ENCODE measurements around the gene CATSPER3.

The CATSPER3 gene

DNA sequence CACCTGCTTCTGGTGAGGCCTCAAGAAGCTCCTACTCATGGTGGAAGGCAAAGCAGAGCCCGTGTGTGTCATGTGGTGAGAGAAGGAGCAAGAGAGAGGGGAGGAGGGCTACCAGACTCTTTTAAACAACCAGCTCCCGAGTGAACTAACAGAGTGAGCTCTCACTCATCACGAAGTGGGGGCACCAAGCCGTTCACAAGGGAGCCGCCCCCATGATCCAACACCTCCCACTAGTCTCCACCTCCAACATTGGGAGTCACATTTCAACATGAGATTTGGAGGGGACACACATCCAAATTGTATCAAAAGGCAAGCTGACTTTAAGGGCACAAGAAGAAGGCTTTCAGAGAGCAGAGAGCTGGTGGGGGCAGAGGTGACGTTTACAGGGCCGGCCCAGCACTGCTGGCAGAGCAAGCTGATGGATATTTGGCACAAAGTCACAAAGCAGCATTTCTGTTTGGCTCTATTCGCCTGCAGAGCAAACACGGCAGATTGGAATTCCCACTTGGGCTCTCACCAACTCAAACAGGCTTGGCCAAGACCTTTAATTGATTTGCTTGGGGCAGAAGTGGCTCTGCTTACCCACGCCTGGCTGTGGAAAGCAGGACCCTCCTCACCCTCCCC, 46.4 kb downstream of the CATSPER3 start:
- DNase-seq (ENCODE audit: insufficient read length, low spot score) = no peak
- TF ChIP-seq, protein P1, sequence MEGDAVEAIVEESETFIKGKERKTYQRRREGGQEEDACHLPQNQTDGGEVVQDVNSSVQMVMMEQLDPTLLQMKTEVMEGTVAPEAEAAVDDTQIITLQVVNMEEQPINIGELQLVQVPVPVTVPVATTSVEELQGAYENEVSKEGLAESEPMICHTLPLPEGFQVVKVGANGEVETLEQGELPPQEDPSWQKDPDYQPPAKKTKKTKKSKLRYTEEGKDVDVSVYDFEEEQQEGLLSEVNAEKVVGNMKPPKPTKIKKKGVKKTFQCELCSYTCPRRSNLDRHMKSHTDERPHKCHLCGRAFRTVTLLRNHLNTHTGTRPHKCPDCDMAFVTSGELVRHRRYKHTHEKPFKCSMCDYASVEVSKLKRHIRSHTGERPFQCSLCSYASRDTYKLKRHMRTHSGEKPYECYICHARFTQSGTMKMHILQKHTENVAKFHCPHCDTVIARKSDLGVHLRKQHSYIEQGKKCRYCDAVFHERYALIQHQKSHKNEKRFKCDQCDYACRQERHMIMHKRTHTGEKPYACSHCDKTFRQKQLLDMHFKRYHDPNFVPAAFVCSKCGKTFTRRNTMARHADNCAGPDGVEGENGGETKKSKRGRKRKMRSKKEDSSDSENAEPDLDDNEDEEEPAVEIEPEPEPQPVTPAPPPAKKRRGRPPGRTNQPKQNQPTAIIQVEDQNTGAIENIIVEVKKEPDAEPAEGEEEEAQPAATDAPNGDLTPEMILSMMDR (IDR thresholded peaks at IDR 0.05; ENCODE audit: insufficient read depth, missing control alignments) = no peak
- no peak for FAIRE-seq

DNA sequence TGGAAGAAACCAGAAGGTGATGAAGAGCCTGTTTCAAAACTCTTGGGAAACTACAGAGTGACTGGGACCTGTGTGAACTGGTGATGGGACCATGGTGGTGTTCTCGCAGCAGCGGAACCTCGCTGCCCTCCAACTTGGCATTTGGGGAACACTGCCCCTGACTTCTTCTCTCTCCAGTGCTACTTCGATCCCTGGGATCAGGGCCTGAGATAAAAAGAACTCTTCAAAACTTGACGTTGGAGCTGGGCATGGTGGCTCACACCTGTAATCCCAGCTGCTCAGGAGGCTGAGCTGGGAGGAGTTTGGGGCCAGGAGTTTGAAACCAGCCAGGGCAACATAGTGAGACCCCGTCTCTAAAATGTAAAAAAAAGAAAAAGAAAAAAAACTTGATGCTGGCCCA, 48.2 kb downstream of the CATSPER3 start:
- DNase-seq (ENCODE audit: insufficient read length, low spot score) = no peak
- FAIRE-seq = no peak
- TF ChIP-seq, protein P1 (IDR thresholded peaks at IDR 0.05; ENCODE audit: insufficient read depth, missing control alignments) = no peak

GRCh38 chr5:135016861-135017290, 49.2 kb downstream of the CATSPER3 start:
- DNase-seq (ENCODE audit: insufficient read length, low spot score) (no peak), FAIRE-seq (no peak)
- TF ChIP-seq, protein P1 (IDR thresholded peaks at IDR 0.05; ENCODE audit: insufficient read depth, missing control alignments) = no peak

DNA sequence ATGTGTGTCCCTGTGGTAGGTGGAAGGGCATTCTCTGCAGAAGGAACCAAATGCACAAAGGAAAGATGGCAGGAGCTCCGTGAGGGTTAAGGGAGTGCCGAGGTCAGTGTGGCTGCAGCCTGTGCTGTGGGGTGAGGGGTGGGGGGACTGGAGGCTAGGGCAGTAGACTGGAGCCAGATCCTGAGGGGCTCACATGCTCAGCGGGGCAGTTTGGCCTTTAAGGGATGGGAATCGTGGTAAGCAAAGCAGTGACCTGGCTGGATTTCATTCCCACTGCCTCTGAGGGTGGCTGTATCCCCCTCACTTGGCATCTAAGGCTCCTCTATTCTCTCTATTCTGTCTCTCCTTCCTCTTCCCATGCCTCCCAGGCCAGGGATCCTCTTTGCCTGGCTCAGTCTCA, 50.8 kb downstream of the CATSPER3 start:
- no peak for FAIRE-seq
- no peak for DNase-seq (ENCODE audit: insufficient read length, low spot score)
- TF ChIP-seq, protein P1 (IDR thresholded peaks at IDR 0.05; ENCODE audit: insufficient read depth, missing control alignments) = no peak

DNA sequence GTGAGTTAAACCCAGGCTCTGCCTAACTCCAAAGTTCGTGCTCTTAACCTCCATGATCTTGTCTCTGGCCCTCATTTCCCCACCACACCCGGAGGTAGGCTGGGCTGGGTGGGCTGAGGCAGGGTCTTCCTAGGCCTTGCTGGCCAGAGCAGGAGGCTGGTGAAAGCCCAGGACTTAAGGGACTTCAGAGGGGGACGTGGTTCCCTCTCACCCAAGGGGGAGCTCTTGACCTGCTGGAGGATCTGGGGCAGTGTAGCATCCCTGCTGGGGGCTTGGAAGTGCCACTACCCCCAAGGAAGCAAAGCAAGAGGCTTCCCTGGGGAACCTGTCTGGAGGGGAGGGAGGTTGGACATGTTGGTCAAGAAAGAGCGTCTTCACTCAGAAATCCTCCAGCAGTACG, 51.6 kb downstream of the CATSPER3 start:
- FAIRE-seq = no peak
- DNase-seq (ENCODE audit: insufficient read length, low spot score) = no peak
- TF ChIP-seq, protein P1 (IDR thresholded peaks at IDR 0.05; ENCODE audit: insufficient read depth, missing control alignments) = no peak

- FAIRE-seq (no peak), DNase-seq (ENCODE audit: insufficient read length, low spot score) (no peak)
- TF ChIP-seq, protein P1 (IDR thresholded peaks at IDR 0.05; ENCODE audit: insufficient read depth, missing control alignments) = no peak
Observed at GRCh38 chr5:135020111-135020895, 52.6 kb downstream of the CATSPER3 start.
